ENCODE data around the gene XXYLT1.
"Not testable (repeated sequence)": the region's sequence is repeated elsewhere in the genome, so short reads cannot be mapped to it uniquely, and the experiment has no call there.

The XXYLT1 gene

DNA sequence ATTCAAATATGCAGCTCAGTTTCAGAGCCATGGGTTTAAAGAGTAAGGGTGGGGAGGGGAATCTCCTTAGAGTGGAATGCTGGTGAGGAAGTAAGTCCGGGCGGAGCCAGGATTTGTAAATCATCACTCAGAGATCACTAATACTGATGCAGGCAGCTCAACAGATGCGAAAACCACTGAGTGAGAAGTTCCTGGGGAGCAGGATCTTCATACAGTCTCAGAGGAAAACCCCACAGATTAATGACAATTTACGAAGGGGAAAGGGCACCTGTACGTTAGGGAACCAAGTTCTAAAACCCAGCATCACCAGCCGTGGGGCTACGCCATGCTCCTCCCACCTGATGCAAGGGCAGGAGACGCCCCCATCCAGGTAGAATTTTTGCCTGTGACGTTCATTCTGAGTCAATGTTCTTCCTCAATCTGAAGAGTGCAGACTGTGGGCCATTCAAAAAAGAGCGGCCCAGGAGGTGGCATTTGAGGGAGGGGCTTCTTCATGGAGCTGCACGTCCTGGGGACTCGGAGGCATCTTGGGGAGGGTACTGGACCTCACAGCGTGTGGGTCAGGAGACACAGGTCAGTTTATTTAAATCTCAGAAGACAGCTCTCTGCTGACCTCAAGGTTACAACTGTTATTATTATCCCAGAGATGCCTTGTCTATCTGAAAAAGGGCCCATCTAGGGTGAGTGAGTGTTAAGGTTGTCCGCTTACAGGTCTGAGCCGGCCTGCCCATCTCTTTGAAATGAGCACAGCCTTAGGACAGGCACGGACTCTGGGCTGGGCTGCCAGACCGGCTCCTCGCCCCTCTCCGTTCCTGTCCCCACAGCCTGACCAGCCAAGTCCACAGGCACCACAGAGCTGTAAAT lies 228.0 kb downstream of the XXYLT1 start:
- DNase-seq = peak in 2 of 42 donors; percentile 16 to 21
- intact Hi-C loops (cut with DNase I) = no loop called here

DNA sequence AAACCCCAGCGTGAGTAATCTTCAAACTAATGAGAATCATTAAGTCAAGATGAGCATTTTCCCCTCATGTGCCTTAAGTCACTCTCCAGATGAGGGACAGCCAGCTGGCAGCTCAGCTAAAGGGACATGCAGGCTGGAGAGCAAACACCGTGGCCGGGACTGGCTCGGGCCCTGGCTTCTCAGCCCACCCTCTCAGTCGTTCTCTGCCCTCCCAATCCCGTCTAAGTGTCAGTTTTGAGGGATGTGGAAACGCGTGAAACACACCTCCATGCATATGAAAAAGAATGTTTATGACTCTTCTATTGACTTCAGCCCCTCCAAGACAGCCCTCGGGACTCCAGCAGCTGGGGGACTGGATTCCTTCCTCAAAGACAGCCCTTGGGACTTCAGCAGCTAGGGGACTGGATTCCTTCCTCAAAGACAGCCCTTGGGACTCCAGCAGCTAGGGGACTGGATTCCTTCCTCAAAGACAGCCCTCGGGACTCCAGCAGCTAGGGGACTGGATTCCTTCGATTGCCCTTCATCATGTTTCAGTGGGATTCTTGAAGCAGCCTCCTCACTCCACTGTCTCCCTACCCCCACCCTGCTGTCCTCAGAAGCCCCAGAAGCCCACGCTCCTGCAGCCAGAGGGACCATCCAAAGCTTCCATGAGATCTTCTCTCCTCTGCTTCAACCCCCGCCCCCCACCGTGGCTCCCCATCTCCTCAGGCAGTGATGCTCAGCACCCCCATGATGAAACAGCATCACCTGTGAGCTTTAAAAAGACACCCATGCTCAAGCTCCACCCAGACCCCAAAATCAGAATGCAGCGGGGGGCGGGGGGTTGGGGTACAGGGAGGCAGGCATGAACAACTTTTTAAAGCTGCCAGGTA lies 228.9 kb downstream of the XXYLT1 start:
- peak in 2 of 42 donors; percentile 12 to 22 for DNase-seq
- intact Hi-C loops (cut with DNase I) = no loop called here

DNA sequence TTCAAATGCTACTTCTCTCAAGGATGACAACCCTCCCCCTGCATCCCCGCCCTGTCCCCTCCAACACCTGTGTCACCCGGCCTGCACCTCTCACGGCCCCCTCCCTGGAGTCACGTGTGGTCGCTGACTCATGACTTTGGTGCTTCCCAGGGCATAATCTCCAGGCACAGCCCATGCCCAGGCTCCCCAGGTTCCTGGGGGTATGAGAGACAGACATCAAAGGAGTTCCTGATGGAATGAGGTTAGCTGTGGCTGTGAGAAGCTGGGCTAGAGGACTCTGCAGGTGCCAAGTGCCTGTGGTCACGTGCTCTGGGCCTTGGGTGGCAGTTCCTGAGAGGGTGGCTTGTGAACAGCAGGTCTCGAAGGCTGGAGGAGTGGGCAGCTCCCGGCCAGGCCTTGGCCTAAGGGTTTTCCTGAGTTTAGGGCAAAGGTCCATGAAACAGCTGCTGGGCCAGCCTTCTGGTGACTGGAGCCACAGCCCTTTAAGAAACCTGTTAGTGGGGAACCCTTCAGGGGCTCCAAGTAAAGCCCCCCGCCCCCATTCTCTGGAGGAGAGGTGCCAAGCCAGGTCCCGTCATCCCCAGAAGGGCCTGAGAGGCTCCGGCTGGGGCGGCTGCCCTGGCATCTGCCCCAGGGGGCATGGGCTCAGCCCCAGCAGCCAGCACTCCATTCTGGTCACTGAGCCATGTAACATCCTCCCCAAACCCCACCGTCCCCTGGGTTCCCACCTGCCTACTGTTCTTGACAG lies 230.0 kb downstream of the XXYLT1 start:
- DNase-seq = peak in 2 of 42 donors; percentile 13 to 20
- intact Hi-C loops (cut with DNase I) = no loop called here

DNA sequence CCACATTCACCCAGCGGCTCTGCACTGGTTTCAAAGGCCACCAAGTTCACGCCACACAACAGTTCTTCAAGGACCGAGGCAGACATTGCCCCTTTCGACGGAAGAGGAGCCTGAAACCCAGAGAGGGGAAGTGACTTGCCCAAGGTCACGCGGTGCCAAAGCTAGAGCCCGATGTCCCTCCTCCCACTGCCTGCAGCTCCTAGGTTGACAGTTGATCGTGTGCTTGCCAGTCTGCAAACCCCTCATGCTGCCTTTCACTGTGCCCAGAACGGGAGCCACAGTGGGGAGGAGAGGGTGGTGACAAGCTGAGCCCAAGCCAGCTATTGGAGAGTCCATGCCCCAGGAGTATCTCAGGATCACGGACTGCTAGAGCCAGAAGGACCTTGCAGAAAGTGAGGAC lies 230.9 kb downstream of the XXYLT1 start:
- intact Hi-C loops (cut with DNase I) = no loop called here
- peak in 2 of 42 donors; percentile 11 to 25 for DNase-seq

DNA sequence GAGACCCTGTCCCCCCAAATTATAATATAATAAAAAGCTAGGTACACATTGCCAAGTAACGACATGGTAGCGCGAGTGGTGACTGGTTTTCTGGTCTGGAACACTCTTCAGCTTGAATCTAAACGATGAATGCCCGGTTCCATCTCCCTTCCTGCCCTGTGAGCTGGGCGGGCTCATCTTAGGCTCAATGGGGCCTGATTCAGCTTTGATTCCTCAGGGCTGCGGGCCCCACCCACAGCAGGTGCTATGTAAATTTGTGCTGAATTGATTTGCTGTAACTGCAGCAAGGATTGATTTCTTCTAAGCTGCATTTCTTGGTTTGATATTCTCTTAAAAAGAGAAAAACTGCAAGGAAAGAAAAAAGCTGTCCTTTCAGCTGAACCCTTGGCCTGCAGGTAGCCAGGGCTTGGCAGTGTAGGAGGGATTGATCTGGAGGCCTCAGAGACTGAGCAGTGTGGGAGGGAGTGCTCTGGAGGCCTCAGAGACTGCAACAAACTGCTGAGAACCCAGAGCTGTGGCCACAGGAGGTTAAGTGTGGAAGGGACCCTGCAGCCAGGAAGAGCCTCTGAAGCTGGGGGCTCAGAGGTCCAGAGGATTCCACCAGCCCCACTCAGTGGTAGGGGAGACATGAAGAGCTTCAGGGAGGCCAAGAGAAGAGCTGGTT lies 231.6 kb downstream of the XXYLT1 start:
- peak in 2 of 42 donors; percentile 14 to 20 for DNase-seq
- intact Hi-C loops (cut with DNase I) = no loop called here

DNA sequence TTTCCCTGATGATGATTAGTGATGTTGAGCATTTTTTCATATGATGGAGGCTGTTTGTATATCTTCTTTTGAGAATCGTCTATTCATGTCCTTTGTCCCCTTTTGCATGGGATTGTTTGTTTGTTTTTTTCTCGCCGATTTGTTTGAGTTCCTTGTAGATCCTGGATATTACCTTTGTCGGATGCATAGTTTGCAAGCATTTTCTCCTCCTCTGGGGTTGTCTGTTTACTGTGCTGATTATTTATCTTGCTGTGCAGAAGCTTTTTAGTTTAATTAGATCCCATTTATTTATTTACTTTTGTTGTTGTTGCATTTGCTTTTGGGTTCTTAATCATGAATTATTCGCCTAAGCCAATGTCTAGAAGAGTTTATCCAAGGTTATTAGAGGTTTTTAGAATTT lies 232.8 kb downstream of the XXYLT1 start:
- intact Hi-C loops (cut with DNase I) = no loop called here

DNA sequence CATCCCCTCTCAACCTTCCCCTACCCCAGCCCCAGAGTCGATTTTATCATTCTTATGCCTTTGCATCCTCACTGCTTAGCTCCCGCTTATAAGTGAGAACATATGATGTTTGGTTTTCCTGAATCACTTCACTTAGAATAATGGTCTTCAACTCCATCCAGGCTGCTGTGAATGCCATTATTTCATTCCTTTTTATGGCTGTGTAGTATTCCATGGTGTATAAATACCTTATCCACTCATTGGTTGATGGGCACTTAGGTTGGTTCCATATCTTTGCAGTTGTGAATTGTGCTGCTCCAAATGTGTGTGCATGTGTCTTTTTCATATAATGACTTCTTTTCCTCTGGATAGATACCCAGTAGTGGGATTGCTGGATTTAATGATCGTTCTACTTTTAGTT lies 233.4 kb downstream of the XXYLT1 start:
- DNase-seq; intact Hi-C loops (cut with DNase I): not testable (repeated sequence)

More for the DNA sequence above, 232.8 kb downstream of the XXYLT1 start:
- DNase-seq = no peak

DNA sequence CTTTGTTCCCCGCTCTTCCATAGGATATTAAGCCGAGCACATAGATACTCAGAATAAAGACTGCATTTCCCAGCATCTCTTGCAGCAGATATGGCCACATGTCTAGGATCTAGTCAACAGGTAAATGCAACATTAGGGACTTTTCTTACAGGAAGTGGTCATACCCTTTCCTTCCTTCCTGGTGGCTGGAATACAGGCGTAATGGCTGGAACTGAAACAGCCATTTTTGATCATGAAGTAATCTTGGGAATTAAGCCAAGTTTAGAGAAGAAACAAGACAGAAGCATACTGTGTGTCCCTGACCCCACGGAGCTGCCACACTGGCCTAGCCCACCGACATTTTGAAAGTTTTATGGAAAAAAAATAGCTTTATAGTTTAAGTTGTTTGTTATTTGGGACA lies 234.0 kb downstream of the XXYLT1 start:
- DNase-seq = peak in 2 of 42 donors; percentile 11 to 20
- intact Hi-C loops (cut with DNase I) = no loop called here

DNA sequence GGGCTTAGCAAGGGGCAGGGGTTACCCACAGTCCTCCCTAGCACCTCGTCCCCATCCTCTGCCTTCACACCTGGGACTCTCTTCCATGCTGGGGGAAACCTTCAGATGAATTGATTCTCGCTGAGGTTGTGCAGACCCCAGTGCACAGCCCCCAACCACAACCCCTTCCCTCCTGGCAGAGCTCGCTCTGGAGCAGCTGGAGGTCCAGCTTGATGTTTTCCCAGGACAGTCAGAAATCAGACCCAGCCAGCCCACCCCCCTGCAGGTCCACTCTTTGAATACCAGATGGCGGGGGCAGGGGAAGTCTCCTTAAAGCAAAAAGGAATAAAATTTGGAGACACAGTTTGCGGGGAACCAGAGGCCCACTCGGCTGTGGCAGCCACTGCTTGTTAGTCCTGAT lies 234.4 kb downstream of the XXYLT1 start:
- intact Hi-C loops (cut with DNase I) = no loop called here
- peak in 2 of 42 donors; percentile 6 to 9 for DNase-seq

DNA sequence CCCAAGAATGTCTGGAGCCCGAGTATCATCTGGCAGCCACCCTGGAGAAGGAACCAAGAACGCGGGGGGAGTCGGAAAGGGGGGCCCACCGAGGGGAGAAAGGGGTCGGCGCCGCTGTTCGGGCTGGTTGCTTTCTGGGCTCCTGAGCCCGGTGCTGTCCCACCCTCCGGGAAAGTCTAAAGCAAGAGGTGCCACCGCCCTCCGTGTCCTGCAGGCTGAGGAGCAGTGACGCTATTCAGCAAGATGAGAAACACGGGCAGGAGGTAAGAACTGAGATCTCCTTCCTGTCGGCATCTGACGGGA lies 234.8 kb downstream of the XXYLT1 start:
- peak in 1 of 42 donors; percentile 20 for DNase-seq
- intact Hi-C loops (cut with DNase I) = no loop called here

DNA sequence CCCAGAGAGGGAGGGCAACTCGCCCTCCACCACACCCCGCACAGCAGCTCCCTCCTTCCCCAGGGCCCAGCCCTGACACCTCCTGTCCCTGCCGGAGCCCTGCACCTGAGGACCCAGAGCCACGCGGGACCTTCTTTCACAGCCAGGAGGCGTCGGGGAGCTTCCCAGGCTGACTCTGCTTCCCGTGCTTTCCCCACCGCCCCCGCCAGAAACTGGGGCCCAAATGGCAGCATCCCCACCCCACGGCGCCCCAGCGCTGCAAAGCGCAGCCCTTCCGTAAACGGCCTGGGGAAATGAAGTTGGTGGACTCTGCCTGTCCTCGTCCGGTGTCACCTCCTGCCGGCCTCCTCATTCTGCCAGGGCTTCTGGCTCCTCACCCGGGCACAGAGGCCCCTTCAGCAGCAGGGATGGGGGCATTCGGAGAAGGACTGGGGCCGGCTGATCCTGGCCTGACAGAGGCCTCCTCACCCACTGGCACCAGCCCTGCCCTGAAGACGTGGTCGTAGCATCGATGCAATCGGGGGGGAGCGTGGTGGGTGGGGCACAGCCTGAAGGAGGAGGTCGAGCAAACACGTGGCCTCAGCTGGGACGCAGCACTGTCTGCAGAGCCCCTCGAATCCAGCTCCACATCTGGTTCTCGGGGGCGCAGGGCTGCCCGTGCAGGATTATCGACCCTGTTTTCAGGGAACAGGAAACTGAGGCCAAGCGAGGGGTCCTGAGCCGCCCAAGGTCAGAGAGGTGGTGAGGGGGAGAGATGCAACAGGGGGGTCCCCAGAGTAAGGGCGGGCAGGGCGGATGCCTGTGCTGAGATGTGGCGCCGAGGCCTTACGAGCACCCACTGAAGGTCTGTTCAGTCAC lies 235.4 kb downstream of the XXYLT1 start:
- DNase-seq = peak in 1 of 42 donors; percentile 20
- intact Hi-C loops (cut with DNase I) = no loop called here

DNA sequence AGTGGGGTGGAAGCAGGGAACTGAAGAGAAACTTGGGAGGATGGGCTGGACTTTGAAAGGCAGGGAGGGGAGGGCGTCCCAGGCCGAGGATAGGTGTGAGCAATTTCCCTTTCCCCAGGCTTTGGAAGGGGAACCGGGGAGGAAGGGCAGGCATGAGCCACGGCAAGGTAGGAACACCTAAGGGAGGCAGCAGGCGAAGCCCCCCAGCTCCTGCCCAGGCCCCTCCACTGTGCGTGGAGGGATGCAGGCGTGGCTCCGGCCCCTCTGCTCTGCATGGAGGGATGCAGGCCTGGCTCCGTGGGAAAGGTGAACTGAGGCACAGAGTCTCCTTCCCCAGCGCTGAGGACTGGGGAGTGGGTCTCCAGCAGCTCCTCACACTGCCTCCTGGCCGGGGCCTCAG lies 236.4 kb downstream of the XXYLT1 start:
- peak in 1 of 42 donors; percentile 18 for DNase-seq
- intact Hi-C loops (cut with DNase I) = no loop called here

DNA sequence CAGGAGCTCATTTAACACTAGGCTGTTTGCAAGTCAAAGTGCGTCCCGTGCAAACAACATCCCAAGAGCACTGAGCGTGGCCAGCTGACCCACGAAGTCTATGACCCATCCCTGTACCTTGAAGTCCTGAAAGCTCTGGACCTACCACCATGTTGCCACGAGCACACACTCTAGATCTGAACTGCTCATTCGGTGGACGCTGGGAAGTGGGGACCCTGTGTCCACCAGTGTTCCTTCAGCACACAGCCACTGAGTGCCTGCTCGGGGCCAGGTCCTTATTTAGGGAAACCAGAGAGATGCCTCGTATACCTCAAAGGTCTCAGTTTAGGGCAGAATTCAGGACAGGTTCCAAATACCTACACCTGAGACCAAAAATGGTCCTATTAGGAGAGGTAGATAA lies 236.9 kb downstream of the XXYLT1 start:
- intact Hi-C loops (cut with DNase I) = no loop called here
- peak in 2 of 42 donors; percentile 16 to 18 for DNase-seq

DNA sequence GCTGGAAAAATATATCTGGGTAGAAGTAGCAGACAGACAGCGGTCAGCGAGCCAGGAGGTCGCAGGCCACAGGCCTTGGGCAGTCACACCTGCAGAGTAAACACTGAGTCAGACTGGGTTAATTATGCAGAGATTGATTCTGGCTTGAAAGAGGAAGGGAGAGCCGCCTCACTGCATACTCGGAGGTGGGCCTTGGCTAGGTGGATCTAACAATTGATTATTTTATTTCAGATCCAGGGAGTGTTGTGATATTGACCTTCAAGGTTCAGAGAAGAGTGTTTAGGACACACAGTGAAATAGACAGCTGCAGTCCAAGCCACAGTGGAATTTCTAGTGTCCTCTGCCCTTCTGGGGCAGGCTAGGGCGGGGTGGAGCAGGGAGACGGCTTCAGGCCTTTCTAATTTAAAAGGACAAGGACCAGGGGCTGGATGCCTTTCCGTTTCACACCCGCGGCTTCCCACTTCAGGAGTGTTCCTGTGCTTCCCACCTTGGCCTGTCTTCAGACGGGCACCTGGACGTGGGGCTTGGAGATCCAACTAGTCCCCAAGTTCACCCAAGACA lies 237.3 kb downstream of the XXYLT1 start:
- intact Hi-C loops (cut with DNase I) = no loop called here
- DNase-seq = no peak

DNA sequence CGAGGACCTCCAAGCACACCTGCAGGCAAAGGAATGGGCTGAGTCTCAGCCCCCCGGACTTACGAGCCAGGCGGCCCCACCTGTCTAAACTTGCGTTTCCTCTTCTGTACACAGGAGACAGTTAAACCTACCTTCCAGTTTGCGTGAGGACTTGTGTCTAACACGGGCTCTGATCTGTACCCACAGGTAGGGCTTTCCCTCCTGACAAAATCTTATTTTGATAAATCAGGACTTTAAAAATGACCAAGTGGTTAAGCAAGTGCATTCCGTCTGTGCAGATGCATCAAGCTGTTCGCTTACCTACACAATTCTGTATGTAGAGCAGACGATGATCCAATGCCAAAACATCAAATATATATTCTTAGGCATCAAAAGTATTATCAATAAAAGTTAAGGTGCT lies 238.0 kb downstream of the XXYLT1 start:
- DNase-seq = peak in 1 of 42 donors; percentile 19
- intact Hi-C loops (cut with DNase I) = no loop called here

DNA sequence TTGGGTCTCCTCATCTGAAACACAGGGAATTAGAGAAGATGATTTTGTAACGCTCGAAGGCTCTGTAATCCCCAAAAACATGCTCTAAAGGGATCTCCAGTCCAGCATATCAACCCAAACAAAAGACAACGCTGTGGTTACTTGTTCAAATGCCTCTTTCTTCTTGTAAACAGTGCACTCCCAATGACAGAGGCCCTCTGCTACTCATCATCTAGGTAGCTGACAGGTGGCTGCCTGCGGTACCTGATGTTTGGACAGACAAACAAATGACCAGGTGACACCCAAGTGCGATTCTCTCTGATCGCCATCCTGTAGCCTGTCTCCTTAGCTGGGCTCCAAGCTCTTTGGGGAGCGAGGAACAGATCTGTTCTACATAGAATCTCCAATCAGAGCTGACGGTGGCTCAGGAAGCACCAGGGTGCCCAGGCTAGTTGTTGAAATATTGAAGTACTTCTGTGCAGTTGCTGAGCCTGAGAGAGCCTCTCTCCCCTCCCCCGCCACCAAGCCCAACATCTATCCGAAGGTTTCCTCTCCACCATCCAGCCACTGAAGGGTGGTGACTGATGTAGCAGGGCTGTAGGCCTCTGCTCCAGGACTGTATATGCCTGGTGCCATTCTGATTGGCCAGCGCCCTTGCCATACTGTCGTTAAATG lies 238.7 kb downstream of the XXYLT1 start:
- intact Hi-C loops (cut with DNase I) = no loop called here

DNA sequence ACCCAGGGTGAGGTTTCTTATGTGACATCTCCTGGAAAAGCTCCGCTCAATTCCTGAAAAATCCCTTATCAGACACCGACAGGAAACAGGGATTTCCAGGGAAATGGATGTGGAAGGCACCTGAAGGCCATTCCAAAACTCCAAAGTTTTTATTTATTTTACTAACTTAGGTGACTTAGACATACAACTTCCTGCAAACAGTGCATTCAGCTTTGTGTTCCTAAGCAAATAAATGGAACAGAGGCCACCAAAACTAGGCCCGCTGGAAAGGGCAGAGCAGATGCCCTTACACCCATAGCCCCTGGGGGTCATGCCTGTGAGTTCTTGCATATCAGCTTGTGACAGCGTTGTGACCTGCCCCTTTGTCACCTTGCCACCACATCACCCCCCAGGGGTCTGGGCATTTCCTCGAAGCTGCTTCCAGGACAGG lies 239.4 kb downstream of the XXYLT1 start:
- intact Hi-C loops (cut with DNase I) = no loop called here
- DNase-seq = peak in 4 of 42 donors; percentile 5 to 31 (median 16)

More for the DNA sequence above, 238.7 kb downstream of the XXYLT1 start:
- DNase-seq = peak in 2 of 42 donors; percentile 4 to 13
